Hematopoietic multipotent progenitor cell treated with erythropoietin and hydrocortisone succinate and interleukin-3 and kit ligand, for 4 days (in vitro differentiated cells): ENCODE data around the gene U2SURP.
A peak's percentile ranks its signal among the peaks of the same experiment; 100 is the strongest.
"Not testable (repeated sequence)": the region's sequence is repeated elsewhere in the genome, so short reads cannot be mapped to it uniquely, and the experiment has no call there.

Experiments used
- DNase-seq: peaks from one replicate; pipeline ENCODE4 v3.0.0-alpha.2; 2015

The U2SURP gene

DNA sequence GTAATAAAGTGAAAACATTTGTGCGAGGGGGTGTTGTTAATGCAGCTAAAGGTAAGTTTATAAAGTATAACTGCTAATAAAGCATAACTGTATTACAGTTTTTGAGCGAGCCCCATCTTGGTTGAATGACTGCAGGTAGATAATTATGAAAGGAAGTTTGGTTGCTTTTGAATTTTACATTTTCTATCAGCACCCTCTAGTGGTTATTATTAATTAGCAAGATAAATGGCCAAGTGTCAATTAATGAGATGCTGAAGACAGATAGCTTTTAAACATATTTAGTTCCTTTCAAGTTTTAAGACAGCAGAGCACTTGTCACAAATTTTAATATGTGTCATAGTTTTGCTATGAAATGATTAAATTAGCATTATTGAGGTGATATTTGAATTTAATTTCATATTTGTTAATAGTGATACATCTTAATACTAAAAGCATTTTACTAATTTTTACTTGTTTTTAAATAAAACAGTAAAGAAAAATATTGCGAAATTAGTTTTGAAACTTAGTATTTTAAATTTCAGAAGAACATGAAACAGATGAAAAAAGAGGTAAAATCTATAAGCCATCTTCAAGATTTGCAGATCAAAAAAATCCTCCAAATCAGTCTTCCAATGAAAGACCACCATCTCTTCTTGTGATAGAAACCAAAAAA, 15.1 kb downstream of the U2SURP start:
- DNase-seq, result peak; percentile 56

DNA sequence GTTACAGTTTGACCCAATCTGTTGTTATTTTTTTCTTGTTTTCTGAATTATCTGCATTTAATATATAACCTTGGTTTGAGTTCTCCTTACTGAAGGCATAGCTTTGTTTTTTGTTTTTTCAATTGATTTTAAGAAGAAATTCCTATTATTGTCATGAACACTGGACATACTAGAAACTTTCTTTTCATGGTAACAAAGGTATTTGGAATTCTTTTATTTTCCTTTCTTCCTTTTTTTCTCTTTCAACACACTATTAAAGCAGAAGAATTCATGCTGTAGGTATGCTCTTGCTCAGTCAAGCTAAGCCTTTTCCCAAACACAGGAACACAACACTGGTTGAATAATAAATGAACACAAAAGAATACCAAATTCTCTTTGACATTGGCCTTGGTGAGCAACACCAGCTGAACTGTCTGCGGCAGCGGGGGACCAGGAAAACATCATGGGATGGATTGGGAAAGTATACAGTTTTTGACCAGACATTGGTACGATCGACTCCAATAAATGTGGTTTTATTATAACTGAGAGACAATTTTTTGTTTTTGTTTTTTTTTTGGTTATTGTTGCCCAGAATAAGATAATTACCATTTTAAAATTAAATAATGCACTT, 23.1 kb downstream of the U2SURP start:
- no peak for DNase-seq

DNA sequence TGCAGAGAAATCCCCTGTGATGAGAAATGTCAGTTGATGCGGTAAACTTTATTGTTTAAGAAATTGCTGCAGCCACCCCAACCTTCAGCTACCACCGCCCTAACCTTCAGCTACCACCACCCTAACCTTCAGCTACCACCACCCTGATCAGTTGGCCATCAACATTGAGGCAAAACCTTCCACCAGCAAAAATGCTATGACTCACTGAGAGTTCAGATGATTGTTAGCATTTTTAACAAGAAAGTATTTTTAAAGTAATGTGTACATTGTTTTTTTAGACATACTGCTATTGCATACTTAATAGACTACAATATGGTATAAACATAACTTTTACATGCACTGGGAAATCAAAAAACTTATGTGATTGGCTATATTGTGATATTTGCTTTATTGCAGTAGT, 30.0 kb downstream of the U2SURP start:
- no peak for DNase-seq

DNA sequence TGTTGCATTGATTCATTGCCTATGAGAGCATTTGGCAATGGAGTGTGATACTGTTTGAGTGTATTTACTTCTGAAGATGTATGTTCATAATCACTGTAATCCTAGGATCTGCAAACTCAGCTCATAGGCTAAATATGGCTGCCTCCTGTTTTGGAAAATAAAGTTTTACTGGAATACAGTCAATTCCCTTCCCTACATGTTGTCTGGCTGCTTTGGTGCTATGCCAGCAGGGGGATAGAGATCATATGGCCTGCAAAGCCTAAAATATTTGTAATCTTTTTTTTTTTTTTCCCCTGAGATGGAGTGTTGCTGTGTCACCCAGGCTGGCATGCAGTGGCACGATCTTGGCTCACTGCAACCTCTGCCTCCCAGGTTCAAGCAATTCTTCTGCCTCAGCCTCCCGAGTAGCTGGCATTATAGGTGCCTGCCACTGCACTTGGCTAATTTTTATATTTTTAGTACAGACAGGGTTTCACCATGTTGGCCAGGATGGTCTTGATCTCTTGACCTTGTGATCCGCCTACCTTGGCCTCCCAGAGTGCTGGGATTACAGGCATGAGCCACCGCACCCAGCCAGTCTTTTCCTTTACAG, 30.5 kb downstream of the U2SURP start:
- not testable (repeated sequence) for DNase-seq

DNA sequence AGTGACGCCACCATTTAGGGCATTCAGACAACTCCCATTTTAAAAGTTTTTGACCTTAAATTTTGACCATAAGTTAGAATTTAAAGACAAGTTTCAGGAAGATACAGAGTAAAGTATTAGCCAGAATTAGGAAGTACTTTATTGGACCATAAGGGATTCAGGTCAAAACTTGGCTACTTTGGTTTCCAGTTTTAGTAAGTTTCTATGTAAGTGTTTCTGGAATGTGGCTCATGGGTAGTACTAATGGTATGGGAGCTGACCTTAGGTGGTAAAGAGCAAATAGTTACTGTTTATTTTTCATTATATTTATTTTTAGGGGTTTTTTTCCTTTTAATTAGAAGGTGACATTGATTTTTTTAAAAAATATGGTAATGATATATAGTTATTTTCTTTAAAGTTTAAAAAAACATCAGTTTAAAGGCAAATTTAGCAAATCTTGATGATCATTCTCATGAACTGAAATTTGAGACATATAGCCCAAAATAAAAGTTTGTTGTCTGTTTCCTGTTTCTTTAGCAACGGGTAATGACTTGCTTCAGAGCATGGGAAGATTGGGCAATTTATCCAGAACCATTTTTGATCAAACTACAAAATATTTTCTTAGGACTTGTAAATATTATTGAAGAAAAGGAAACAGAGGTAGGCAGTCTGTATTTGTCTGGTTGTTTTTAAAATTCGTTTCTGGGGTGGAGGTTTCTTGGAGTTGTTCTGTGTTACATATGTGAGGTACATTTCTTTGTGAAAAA, 34.3 kb downstream of the U2SURP start:
- peak; percentile 23 for DNase-seq

DNA sequence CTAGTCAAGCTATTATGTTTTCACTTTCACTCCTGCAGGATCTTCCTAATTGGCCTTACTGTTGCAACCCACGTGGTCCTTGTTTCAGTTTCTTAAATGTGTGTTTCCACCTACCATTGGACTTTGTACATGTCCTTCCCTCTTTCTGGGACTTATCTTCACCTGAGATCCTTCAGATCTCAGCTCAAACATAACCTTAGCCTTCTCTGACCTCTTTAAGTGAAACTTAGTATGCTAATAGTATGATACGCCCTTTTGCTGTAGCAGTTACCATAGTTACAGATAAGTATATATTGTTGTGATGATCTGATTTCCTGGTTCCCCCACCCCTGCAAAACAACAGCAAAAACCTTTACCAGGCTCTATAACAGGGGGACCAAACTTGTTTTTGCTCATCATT, 35.2 kb downstream of the U2SURP start:
- DNase-seq, result no peak

DNA sequence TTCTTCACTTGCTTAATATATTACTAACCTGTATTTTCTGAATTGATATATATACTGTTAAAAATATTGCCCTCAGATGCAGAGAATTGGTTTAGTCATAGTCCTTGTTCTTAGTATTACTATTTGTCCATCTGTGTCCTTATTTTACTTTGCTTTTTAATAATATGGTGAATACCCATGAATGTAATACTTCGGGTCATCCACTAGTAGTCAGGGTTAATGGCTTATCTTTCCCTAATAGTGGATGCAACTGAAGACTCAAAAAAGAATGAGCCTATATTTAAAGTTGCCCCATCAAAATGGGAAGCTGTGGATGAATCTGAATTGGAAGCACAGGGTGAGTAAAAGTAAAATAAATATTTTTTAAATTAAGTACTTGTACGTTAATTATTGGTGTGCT, 36.5 kb downstream of the U2SURP start:
- peak; percentile 26 for DNase-seq

DNA sequence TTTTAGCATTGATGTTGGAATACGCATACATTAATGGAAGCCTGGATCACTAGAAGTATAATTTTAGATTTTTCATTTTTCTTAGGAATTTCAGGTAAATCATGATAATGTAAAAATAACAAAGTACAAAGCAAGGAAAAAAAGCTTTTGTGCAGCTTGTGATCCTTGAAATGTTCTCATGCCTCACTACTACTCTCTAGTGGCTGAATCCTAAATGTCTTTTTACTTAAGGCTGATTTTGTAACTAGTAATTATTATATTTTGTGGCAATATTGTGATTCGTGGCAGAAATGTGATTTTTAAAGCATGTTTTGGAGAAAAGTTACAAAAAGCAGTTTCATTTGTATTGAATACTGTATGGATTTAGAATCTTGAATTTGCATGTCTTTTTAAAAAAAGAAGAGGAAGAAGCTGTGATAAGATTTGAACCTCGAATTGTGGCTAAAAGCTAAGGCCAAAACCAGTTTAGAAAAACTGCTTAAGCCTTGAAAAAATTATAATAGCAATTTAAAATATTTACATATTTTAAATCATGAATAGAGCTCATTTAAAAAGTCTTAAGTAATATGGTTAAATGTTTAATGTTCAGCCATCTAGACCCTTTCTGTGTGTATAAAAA, 39.0 kb downstream of the U2SURP start:
- peak; percentile 68 for DNase-seq

DNA sequence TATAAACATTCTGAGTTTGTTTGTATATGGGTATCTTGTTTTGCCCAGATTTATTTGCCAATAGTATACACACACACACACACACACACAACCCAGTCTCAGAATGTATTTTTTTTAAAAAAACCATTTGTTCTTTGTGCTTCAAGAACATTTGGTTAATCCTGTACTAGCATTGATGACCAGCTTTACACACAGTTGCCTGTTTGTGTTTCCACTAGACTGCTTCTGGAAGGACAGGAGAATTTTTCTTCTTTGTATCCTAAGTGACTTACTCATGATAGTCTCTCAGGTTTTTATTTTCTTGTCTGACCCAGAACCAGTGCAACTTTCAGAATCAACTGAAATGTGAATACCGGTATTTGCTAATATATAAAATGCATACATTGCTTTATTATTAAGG, 40.5 kb downstream of the U2SURP start:
- DNase-seq, result no peak

DNA sequence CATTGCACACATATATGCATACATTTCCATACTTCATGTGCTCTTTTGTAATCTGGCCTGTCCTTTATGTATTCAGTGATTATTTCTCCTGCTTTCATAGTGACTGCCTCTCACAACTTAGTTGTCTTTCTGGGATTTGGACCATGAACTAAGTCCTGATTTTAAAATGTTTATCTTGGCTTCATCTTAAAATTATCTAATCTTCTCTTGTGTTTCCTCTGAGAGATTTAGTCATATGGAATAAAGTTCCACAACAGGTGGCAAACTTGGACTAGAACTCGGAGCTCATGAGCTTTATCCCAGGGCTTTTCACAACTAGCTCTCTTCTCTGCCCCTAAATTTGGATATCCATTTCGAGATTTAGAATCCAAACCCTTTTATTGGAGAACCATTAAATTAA, 44.3 kb downstream of the U2SURP start:
- no peak for DNase-seq

DNA sequence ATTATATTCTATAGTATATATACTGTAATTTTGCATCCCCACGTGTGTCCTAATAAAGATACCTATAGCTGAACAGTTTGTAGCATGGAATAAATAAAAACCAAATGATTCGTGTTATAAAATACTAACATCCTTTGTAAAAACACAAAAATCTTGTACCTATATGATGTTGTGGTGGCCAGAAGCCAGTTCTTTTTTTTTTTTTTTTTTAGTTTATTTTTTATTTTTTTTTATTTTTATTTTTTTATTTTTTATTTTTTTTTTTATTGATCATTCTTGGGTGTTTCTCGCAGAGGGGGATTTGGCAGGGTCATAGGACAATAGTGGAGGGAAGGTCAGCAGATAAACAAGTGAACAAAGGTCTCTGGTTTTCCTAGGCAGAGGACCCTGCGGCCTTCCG, 44.7 kb downstream of the U2SURP start:
- DNase-seq, result not testable (repeated sequence)

DNA sequence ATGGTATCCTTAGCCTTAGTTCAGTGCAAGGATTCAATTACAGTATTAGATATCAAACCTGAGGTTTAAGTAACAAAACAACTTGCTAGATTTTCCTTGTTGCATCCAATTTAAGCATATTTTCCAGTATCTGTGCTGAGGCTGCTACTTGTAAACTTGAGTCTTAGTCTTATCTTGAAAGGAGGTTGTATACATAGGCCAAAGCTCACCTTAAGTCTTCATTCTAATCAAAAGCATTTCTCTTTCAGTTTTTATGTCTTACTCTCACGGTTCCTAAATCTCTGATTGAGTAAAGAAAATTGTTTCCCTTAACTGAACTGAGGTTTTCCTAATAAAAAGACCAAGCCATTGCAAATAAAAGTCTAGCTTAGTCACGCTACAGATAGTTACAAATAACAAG, 52.6 kb downstream of the U2SURP start:
- no peak for DNase-seq

DNA sequence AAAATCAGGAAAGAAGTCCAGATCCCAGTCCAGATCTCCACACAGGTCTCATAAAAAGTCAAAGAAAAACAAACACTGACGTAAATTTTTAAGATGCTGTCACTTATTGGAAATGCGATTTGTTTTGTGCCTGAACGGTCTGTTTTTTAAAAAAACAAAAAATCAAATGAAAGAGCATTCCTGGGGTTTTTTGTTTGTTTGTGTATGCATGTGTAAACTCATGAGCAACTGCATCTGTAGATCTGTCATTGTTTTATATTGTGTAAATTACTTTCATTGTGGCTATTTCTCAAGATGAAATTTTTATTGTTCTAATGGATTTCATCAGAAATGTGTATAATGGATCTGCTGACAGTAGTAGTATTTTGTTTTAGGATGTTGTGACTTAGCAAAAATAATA, 55.0 kb downstream of the U2SURP start:
- DNase-seq, result no peak

DNA sequence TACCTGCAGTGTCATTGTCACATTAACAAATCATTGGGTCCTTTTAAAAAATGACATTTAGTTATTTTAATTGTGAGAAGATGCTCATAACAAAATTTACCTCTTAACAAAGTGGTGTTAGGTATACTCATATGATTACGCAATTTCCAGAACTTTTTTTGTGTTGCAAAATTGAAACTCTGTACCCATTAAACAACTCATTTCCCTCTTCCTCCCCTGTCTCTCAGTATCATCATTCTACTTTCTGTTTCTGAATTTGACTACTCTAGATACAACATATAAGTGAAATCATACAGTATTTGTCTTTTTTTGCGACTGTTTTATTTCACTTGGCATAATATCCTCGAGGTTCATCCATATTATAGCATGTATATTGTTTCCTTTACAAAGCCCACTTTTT, 59.5 kb downstream of the U2SURP start:
- peak; percentile 32 for DNase-seq

DNA sequence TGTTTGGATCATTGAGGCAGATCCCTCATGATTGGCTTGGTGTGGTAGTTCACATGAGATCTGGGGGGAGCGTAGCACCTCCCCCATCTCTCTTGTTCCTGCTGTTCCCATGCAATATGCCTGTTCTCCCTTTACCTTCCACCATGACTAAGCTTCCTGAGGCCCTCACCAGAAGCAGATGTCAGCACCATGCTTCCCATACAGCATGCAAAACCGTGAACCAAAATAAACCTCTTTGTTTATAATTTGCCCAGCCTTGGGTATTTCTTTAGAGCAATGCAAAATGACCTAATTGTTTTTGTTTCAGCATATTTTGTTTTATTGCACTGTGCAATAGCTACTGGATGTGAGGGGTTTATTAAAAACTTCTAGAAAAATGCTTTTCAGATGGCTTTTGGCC, 61.6 kb downstream of the U2SURP start:
- no peak for DNase-seq

DNA sequence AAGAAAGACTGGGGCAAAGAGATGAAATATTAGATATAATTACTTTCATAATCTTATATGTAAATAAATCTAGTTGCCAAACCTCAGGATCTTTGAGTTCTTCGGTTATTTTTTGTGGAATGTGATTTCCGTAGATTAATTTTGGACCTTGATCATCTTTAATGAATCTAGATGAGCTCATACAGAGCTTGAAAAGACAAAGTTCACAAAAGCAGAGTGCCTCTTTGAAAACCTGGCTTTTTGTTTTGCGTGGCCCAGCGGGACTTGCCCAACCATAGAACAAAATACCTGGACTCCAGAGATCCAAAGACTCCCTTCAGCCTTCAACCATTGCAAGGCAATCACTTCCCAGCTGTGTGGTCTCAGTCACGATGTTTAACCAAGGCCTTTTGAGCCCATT, 63.4 kb downstream of the U2SURP start:
- DNase-seq, result no peak

DNA sequence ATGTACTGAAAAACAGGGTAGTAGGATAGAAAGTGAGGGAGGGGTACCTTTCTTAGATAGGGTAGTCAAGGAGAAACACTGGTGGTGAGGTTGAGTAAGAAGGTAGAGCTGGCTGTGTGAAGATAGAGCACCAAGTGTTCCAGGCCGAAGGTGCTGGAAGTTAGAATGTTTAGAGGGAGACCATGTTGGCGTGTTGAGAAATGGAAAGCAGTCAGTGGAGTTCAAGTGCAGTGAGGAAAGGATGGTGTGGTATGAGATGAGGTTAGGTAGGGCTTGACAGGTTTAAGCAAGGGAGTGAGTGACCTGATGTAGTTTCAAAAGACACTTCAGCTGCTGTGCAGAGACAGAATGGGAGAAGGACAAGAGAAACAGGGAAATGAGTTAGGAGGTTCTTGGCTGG, 64.0 kb downstream of the U2SURP start:
- DNase-seq, result no peak

DNA sequence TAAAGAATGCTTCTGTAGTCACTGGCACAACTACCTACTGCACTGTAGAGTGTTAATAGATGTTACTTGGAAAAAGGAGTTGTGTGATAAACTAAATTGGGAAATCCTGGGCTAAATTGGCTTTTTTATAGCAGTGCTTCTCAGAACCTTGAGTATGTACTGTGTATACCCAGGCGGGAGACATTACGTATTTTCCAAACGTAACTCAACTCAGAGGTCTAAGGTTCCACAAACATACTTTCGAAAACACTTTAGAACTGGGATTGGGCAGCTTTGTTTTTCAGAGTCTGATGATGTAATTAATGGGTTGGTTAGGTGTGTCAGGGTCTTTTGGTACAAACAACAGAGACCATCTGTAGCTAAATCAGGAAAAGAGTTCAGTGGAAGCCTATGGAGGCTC, 64.7 kb downstream of the U2SURP start:
- no peak for DNase-seq

DNA sequence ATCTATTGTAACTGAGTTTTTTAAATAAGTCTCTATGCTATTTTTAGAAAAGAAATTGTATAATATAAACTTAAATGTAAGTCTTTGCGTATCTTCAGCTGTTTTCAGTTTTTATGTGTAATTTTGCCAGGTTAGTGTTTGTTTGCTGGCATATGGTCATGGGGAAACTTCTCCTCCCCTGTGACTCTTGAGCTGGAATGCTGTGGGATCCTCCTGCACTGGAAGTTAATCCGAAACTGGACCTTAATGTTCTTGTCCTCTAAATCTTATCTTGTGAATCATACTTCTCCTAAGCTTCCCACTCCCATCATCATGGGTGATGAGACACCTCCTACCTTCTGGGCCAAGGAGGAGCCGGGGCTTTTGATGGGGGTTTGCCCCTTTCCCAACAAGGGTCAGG, 65.8 kb downstream of the U2SURP start:
- DNase-seq, result no peak

DNA sequence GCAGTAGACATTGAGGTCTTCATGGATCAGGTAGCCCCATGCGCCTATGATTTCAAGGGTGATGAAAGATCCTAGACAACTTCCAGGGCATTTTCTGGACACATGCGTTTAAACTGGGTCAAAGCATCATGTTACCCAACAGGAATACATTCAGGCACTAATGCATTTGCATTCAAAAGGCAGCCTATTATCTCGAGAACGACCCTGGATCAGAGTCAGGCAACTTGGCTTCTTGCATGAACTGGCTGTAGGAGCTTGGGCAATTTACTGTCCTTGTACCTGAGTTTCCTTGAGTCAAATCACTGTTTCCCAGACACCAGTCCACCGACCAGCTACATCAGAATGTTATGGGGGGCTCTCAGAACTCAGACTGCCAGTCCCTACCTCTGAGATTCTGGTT, 66.7 kb downstream of the U2SURP start:
- DNase-seq, result no peak

DNA sequence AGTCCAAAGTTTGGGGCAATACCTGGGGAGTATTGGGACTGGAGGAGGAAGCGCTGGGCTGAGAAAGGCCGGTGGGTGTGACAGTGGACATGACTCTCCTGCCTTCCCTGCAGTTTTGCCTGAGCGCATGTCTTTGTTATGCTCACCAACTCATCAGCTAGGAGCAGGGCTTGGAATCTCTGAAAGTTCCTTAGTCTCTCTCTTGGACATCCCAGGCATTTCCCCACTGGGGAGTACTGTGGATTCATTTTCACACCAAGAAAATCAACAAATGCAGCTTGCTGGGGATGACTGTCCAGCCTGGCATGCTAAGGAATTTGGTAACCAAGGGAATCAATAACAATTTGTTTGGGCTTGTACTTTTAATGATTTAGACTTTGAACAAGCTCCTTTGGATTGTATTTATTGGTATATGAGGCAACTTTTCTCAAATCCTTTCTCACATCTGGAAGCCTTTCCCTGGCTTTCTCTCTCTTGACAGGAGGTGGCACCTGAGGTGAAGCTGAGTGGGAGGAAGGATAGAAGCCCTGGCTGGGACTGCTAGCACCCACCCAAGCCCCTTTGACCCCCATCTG, 69.7 kb downstream of the U2SURP start:
- no peak for DNase-seq

DNA sequence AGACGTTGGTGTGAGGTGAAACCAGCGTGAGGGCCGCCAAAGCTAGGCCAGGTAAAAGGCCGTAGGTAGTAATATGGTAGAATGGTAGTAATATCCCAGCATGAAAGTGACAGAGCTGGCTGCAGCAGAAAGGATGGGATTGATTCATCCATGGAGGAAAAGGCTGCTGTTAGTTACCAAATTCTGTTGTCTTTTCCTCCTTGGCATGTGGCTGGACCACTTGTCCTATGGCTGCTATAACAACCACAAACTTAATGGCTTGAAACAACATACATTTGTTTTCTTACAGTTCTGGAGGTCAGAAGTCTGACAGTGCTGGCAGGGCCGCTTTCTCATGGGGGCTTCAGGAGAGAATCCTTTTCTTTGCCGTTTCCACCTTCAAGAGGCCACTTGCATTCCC, 70.4 kb downstream of the U2SURP start:
- DNase-seq, result no peak
